ENCODE results near the gene PLEKHM2.

- no peak for TF ChIP-seq CTCF (IDR thresholded peaks at IDR 0.05; ENCODE audit: poor library complexity, severe bottlenecking)
- no peak for TF ChIP-seq EZH2 (IDR thresholded peaks at IDR 0.05; ENCODE audit: borderline replicate concordance, insufficient read depth, low read length, poor library complexity, severe bottlenecking)
- TF ChIP-seq RAD21 (conservative IDR thresholded peaks at IDR 0.05) = no peak
- no peak for TF ChIP-seq EP300 (conservative IDR thresholded peaks at IDR 0.05; ENCODE audit: poor library complexity, severe bottlenecking)
- TF ChIP-seq REST (IDR thresholded peaks at IDR 0.05; ENCODE audit: borderline replicate concordance) = no peak
Measured at GRCh38 chr1:15726508-15726907, 42.4 kb downstream of the PLEKHM2 start.
